ENCODE measurements around the gene TMEM151B.

GRCh38 chr6:44257753-44258324, 12.4 kb upstream of the TMEM151B start:
- no peak for TF ChIP-seq BHLHE40 (IDR thresholded peaks at IDR 0.05; ENCODE audit: borderline replicate concordance in 1 of 2, low read depth in 2 of 2, low read length in 1 of 2)
- TF ChIP-seq EZH2 (IDR thresholded peaks at IDR 0.05; ENCODE audit: borderline replicate concordance, control insufficient read depth, low read depth, low read length): no peak
- TF ChIP-seq ZBTB11 (CRISPR knock-in tag; IDR thresholded peaks at IDR 0.05): no peak; the same call in 1 of the 2 replicates
- TF ChIP-seq SRF (IDR thresholded peaks at IDR 0.05; ENCODE audit: low read depth in 2 of 2, low read length in 2 of 2): no peak
- TF ChIP-seq CTCF (IDR thresholded peaks at IDR 0.05 in 2 of 3, conservative IDR thresholded peaks at IDR 0.05 in 1 of 3; ENCODE audit: control insufficient read depth in 2 of 3, extremely low read depth in 1 of 3, insufficient read depth in 1 of 3, low read depth in 3 of 3, low read length in 3 of 3): peak in 1 of 3 experiments; percentile 2; a peak in 1 of 6 replicates
- TF ChIP-seq NFIC (IDR thresholded peaks at IDR 0.05; ENCODE audit: low read depth, low read length): no peak
- no peak for TF ChIP-seq SUZ12 (IDR thresholded peaks at IDR 0.05; ENCODE audit: unreplicated experiment)
- TF ChIP-seq MEF2B (IDR thresholded peaks at IDR 0.05; ENCODE audit: partially characterized antibody, poor library complexity, severe bottlenecking): no peak
- TF ChIP-seq CHD2 (IDR thresholded peaks at IDR 0.05; ENCODE audit: borderline replicate concordance, low read depth, low read length): 0 out of 2 replicates have a peak, but pooled peaks have one; percentile 31
- TF ChIP-seq SP1 (IDR thresholded peaks at IDR 0.05; ENCODE audit: low read depth, low read length): peak; percentile 55
- TF ChIP-seq CREB1 (IDR thresholded peaks at IDR 0.05; ENCODE audit: low read depth): no peak

All from GM12878 (cell line).